Stimulated activated CD8-positive, alpha-beta memory T cell treated with anti-CD3 and anti-CD28 coated beads, Interleukin-15, amount 100 ng/mL, for 1 hour (primary cell): ENCODE measurements around the gene SRGAP2C.
"Not testable (repeated sequence)": the region's sequence is repeated elsewhere in the genome, so short reads cannot be mapped to it uniquely, and the experiment has no call there.

ENCODE experiments used
- DNase-seq: peaks from one replicate; pipeline ENCODE4 v3.0.0-alpha.2; 2020; ENCODE audit warnings: low read depth

SRGAP2C gene

DNA sequence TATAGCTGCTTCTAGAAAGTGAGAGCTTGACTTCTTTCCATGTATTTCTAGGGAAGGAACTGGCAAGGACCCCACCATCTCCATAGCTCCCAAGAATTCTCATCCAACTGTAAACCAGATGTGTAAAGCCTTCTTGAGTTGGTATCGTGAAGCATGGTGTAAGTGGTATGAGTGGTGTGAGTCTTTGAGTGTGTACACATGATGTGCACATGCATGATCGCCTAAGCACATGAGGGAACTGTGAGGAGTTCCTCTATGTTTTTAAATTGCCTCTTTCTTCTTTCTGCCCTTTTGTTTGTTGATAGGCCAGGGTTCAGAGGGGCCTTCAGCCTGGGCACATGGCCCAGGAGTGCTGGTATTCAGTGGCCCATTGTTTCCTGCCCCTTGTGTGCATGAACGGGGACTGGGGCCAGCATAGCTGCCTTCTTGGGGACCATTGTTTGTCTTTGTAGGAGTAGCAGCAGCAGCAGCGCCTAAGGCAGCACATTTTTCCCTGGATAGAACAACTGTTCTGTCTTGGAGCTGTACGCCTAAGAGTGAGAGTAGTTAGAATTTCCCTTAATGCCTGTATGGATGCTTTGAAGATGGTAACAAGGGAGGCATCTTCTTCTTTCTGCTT is 96.0 kb downstream of the SRGAP2C start:
- DNase-seq, result not testable (repeated sequence)

DNA sequence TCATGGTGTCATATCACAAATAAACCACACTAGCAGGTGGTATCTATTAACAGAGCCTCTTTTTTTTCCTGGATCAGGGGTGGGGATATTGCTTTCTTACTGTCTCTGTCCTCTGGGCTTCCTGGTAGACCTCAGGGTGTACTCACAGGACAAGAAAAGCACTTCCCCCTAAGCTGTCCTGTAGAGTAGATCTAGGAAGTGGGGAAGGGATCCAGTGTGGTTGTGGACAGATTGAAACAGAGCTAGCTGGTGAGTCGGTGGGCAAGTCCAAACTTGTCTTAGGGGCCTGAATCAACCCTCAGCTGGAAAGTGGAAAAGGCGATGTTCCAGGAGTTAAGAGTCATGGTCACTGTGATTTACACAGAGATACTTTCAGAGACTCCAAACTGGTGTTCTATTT is 96.7 kb downstream of the SRGAP2C start:
- DNase-seq, result not testable (repeated sequence)

DNA sequence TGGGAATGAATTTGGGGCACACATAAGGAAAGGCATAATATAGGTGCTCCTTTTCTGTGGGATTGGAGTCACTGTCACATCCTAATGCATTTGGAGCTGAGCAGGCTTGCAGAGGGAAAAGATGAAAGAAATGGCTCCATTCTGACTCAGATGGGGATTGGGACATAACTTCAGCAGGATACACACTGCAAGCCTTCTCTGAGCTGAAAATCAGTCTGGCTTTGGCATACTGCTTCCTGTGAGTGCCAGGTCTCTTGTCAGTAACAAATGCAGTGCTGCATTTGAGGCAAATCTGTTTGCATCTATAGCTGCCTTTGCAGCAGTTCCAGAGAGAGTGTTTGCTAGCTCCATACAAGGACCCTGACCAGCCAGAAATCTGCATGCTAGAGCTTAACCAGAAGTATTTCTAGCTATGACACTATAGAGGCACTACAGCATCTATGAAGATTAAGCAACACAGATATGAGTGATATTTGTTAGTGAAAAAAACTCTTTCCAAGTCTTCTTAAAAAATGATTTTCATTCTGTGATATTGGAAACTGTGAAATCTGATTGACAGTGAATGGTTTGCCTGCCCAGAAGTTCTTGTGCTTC is 98.9 kb downstream of the SRGAP2C start:
- DNase-seq, result not testable (repeated sequence)

DNA sequence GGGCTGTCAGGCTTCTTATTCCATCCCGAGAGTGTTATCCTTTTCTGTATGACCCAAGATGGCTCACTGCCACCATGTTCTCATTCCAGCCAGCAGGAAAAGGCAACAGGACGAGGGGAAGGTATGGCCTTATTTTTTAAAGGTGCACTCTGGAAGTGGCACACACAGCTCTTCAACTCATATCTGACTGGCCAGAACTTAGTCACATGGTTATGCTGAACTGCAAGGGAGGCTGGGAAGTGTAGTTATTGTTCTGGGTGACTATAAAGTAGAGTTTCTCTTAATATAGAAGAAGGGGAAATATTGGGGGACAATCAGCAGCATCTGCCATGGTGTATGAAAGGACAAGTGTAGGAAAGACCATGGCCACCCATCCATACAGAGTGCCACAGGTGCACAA is 107.8 kb downstream of the SRGAP2C start:
- DNase-seq, result not testable (repeated sequence)

DNA sequence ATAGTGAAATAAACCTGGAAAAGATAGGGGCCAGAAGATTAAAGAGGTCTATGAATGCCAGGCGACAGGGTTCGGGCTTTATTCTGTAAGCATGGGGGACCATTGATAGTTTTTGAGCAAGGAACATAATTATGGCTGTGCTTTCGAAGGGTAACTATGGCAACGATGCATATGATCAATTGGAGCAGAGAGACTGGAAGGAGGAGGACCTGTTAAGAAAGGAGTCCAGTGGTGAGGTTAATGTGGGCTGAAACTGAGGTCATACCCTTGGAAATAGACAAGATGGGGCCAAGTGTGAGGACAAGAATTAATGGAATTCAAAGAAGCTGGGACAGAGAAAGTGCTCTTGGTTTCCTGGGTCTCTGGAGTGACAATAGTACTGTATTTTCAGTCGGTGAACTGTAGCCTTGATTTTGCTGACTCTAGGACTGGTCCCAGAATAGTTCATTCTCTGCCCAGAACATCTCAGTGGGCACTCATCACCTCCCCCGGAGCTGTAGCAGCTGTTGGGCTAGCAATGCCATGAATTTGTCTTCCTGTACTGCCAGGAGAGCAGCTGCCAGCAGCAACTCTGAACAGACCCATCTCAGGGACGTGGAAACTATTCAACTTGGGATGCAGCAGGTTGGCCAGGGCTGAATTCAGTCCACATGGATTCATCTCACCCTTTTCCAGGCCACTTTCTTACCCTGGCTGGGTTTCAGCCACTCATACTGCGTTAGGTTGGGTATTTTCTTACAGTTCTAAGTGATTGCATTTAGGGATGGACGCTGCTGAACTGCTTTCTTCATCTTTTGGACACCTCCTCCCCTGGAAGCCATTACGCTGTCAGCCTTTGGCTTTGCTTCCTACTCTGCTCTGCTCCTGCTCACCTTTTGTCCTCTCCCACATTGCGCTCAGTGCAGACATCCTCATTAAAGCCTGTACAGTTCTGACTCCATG is 108.8 kb downstream of the SRGAP2C start:
- DNase-seq, result not testable (repeated sequence)

DNA sequence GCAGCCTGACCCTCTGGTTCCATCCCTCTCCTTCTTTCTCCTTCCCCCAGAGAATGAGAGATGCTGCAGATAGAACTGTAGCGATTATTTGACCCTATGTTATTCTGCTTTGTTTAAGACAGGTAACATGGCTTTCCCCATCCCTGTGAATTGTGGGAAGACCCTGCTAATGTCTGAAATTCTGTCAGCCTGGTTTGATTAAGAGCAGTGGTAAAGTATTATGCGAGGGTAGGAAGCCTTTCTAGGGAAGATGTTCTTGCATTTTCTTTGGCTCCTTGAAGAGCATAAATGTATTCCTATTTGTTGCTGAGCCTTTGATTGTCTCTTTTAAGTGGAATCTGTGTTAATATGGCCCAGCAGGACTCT is 109.4 kb downstream of the SRGAP2C start:
- DNase-seq, result not testable (repeated sequence)

DNA sequence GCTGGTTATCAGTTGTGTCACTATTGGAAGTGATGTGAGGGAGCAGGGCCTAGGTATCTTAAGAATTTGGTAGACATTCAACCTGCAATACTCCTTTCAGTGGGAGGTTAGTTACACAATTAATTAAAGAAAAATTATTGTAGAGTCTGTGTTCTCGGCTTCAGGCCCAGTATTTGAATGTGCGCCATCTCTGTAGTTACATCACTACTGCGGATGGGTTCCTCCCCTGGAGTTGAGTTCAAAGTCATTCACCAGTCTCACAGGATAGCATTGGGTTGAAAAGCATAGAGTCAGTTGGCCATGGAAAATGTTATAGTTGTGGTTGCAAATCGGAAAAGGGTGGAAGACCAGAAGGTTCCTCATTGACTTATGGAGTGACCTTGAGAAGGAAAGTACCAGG is 111.8 kb downstream of the SRGAP2C start:
- DNase-seq, result not testable (repeated sequence)

DNA sequence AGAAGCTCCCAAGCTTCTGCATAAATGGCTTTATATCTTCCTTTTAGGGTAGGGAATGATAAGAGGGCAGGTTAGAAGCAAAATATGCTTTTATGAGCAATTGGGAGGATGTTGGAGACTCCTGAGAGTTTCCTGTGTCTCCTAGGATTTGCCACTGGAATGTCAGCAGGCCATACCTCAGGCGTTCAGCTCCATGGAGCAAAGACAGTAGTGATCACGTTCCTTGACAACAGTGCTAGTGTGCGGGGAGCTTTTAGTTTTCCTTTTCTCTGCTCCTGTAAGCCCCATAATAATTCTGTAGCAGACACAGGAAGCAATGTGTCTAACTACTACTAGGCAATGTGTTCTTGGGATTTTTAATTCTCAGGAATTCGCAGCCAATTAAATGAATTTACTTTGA is 113.8 kb downstream of the SRGAP2C start:
- not testable (repeated sequence) for DNase-seq

DNA sequence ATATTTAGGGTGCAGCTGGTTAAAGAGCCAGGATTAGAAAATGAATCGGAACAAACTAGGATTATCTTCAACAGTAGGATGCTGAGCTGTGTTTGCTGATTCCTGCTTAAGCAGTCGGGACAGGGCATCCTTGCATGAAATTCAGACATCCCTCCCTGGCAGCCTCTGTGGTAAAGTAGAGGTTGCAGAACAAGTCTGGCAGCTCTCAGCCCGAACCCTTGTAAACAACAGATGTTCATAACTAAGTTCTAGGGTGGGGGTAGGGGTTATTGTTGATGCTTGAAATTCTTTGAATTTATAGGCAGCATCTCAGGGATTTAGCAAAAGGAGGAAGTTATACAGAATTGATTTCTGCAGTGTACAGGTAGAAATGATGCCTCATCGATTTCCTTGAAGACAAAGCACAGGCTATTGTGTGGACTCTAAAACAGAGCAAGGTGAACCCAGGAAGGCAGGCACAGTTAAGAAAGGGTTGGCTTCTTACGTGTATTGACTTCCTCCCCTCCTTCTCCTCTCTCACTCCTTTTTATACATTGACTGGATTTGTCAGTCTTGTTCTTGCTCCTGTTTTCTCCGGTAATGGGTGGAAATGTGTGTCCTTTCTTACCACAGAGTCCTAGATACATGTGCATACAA is 114.9 kb downstream of the SRGAP2C start:
- not testable (repeated sequence) for DNase-seq

DNA sequence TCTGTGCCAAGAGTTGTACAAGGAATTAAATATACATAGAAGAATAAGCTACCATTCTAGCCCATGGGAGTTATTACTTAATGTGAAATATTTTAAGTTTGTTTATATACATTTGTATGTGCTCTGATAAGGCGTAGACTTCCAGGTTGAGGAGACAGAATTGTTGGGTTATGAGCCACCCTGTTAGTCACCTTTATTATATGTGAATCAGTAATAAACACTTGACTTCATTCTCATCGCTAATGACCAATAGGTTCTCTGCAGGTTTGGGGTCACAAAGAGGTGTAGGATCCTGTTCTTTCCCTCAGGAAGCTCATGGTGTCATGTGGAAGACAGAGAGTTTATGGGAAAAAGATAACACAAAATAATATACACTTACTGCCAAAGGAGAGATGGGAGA is 117.1 kb downstream of the SRGAP2C start:
- DNase-seq, result not testable (repeated sequence)

DNA sequence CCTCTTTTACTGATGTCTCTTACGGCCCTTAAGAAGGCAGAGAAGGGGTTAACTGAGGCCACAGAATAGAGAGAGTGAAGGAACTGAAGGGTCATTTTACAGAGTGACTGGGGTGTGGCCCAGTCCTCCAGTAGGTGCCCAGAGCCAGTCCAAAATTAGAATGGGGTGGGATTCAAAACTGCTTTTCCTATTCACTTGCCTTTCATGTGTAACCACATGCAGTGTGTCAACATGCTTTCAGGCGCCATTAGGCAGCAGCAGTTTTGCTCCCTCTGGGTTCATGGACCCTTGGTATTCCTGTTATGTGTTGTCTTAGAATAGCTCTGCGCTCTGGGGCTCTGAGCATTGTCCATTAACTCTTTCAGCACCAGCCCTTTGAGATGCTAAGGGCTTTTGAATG is 123.0 kb downstream of the SRGAP2C start:
- DNase-seq, result not testable (repeated sequence)

DNA sequence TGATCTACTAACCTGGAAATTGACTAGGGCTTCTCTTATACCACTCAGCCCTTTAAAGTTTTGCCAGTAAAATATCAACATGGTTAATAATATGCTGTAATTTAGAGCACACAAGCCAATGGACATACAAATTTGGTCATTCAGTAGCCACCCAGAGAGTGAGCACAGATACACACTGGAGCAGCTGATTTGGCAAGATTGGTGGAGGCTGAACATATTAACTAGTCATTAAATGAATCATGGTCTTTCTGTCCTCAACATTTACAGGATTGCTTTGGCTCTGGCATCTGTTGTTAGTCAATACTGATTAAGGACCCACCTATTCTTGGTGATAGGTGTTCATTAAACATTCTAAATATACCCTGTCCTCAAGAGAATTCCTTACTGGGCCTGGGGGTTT is 130.7 kb downstream of the SRGAP2C start:
- not testable (repeated sequence) for DNase-seq

DNA sequence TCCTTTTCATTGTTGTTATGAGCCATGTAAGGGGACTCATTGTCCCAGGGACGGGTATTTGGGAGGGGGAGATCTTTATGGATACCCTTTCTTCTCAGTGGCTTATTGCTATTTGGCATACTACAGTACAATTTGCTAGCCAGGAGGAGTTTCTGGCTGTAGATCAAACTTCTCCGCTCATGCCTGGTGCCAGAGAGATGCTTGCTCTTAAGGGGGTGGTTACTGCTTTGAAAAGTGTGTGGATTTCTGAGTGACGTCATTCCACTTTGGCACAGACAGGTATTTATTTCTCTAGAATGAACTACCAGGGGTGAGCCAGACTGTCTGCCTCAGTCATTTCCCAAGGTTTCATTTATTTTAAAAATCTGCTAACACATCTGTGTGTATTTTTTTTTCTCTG is 131.3 kb downstream of the SRGAP2C start:
- not testable (repeated sequence) for DNase-seq

DNA sequence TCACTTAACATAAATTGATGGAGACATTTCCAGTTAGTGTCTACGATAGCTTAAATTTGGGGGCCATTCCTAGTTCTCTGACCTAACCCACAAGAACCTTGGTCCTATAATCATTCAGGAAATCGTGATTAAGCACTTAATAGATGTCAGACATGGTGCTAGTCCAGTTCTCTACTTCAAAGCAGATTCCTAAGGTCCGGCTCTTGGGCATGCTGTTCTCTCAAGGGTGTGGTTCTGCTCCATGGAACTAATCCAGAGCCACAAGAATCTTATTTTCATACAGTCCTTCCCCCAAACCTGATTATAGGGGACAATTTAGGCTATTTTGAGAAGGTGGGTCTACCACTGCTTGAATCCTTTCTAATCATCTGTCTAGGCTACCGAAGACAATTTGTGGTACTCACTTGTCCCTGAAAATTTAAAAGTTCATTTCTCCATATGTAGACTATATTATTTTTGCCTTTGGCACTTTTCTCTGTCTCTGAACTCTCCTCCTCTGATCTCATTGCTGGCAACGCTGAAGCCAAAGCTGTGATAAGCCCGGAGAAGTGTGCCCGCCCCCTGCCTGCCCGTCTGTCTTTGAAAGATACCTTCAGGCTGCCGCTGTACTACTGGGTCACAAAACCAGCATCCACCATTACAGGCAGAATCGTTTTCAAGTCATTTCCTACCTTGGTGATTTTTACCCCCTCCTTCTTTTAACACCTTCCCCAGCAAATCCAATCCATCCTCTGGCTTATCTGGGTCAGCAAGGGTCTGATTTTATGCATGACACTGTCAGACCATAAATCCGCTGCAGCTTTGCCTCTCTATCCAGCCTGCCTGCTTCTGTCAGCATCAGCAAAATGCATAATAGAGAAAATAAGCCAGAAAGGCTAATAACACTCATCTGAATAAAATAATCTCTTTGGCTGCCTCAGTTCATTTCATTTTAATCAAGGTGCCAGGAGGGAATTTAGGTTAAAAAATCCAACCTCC is 133.0 kb downstream of the SRGAP2C start:
- not testable (repeated sequence) for DNase-seq

DNA sequence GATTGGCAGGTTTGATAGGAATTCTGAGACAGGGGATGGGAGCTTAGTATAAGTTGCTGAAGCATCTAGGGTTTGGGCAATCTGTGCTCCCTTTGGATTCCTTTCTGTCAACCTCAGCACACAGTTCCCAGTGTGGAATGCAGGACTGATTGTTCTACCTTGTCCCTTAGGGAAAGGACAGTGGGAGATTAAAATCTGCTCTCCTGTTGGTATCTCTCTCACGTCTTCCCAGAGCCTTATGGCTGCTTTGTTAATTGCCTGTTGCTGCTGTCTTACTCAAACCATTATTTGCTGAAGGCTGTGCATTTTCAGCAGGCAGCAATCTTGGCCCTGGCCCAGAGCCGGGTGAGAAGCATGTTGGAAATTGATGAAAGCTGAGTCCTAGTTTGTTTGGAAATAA is 133.9 kb downstream of the SRGAP2C start:
- not testable (repeated sequence) for DNase-seq

DNA sequence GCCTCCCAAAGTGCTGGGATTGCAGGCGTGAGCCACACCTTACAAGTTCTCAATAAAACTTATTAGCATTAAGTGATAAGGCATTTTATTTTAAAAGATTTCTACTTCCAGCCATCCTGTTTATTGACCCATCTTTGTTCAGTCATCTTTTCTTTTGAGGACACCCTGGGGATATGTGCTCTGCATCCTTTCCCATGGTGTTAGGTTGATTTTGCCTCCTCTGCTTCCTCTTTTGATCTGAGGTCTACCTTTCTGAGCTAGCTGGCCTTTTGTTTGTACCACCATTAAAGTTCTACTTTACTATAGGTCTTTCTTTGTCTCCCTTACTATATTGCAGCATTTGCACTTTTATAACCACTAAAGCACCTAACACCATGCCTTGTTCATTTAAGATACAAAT is 136.9 kb downstream of the SRGAP2C start:
- not testable (repeated sequence) for DNase-seq

DNA sequence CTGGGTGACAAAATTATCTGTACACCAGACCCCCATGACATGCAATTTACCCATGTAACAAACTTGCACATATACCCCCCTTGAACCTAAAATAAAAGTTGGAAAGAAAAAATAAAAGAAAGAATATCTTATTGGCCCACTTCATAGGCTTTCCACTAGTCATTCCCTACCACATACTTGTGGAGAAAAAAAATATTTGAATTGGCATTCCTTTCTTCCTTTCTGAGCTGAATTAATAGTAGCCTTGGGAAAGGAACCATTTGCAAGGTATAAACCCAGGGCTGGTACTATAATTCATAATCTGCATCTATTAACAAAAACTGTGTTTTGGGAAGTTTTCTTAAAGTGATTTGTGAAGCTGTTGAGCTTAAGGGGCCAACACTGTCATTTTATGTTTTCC is 140.0 kb downstream of the SRGAP2C start:
- not testable (repeated sequence) for DNase-seq

DNA sequence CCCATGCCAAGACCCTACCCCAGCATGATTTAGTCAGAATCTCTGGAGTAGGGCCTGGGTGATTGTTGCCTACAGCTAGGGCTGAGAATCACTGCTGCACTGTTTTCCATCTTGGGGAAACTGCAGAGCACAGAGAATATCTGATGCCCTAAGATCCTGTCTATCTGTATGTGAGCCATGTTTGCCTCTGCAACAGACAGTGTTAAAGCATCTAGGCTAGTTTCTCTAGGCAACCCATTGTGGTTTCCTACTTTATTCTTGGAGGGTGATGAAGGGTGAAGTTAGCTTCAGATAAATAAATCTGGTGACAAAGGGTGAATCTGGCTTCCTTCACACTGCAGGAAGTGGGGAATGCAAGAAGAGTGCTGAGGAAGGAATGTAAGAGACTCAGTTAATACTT is 147.4 kb downstream of the SRGAP2C start:
- not testable (repeated sequence) for DNase-seq

DNA sequence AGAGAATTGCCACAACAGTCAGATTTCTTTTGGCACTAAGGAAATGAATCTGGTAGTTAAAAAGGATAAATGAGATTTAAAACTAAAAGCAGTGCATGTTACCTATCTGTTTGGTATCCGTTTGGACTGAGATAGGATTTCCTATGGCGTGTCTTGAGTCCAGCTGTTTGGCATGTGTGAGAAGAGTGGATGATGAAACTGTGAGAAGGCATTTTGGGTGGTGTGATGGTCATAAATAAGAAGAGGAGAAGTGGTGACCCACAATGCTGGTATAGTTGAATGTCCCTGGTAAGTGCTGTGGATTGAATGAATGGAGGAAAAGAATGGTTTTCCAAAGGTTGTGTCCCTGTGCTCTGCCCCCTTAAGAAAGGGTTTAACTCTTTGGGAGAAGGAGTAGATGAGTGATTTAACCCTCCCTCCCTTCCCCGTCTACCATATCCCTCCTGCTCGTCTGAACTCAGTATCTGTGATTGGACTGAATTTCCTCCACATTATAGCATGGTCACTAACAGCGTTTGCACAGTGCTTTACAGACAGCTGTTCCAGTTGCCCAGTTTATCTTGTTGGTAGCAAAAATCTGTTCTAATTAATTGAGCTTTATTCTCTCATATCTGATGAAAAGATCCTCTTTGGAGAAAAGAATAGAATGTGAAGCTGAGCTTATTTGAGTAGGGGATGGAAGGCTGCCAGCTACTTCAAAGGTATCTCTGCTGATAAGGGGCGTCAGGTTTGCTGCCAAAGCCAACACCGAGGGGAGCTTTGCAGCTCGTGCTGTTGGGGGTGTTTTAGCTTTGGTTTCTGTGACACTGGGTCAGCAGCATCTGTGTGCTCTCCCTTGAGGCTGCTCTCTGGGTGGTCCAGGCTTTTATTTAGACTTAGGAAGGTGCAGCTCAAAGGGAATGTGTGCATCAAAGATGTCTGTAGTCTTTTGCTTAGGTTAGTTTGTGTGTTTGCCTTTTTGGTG is 148.1 kb downstream of the SRGAP2C start:
- DNase-seq, result not testable (repeated sequence)

DNA sequence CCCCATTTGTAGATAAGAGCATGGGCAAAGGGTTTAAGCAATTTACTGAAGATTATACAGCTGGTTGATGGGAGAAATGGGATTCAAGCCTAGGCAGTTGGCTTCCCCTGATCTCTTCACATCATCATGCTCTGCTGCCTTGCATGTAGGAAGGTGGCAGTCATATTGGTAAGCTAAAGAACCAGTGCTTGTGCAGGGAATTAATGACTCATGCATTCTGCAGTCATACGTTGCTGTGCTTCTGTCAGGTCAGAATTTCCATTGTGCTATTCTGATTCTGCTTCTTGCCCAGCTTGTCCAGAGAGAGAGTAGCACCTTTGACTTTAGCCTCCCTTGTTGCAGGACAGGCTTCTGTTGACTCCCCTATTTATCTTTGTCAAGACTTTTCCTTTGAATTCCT is 153.2 kb downstream of the SRGAP2C start:
- not testable (repeated sequence) for DNase-seq
